Muscle of leg (tissue), 11 donors: ENCODE measurements around the gene RAB11FIP3. TPM values are rescaled to one million over a fixed set of nuclear protein-coding genes. Genes with fewer than 3 reads are reported as not detected.

ENCODE experiments used
- DNase-seq: peaks from one replicate; pipeline ENCODE4 v3.0.0; 2013
- H3K27ac ChIP-seq: one replicate; pipeline ENCODE4 v1.5.1; 2013; ENCODE audit warnings: mild to moderate bottlenecking, low read length, control low read depth
- H3K27me3 ChIP-seq: one replicate; pipeline ENCODE4 v1.6.1; 2013; ENCODE audit warnings: low read length; ENCODE audit not compliant: control insufficient read depth, insufficient read depth
- H3K36me3 ChIP-seq: one replicate; pipeline ENCODE4 v1.6.1; 2013; ENCODE audit warnings: low read length; ENCODE audit not compliant: control insufficient read depth, insufficient read depth
- H3K4me1 ChIP-seq: one replicate; pipeline ENCODE4 v1.6.1; 2013; ENCODE audit warnings: low read length; ENCODE audit not compliant: control insufficient read depth, insufficient read depth
- H3K4me3 ChIP-seq: one replicate; pipeline ENCODE4 v1.5.1; 2013; ENCODE audit warnings: low read length, control low read depth
- H3K9me3 ChIP-seq: replicated peaks from 2 replicates; pipeline ENCODE4 v1.6.1; 2013; ENCODE audit warnings: low read depth, low read length; ENCODE audit not compliant: control insufficient read depth
- whole genome bisulfite sequencing: methylation state at CpG from one replicate; pipeline ENCODE4 v1.1.5; 2013; ENCODE audit warnings: missing lambda C conversion rate; ENCODE audit not compliant: insufficient coverage; 5-methylcytosine and 5-hydroxymethylcytosine counted together
- polyA plus RNA-seq, 8 donors: library from polyadenylated mRNA; unstranded; fragments of 120-200 nt; gene quantifications; one replicate each; pipeline versions ENCODE4 v1.2.1 to v1.2.3, GENCODE V29; 2013; ENCODE audit warnings: inconsistent platforms in 1 of 8, low replicate concordance in 1 of 8; ENCODE audit not compliant: insufficient read length in 8 of 8, insufficient read depth in 1 of 8
- total RNA-seq: library from RNA; stranded (reverse); fragments of 120-200 nt; gene quantifications from one replicate; pipeline ENCODE4 v1.2.4, GENCODE V29; 2013

RAB11FIP3 gene
- total and polyA plus RNA-seq, 9 donors: 13.9 to 35.8 (median 28.0) TPM

DNA sequence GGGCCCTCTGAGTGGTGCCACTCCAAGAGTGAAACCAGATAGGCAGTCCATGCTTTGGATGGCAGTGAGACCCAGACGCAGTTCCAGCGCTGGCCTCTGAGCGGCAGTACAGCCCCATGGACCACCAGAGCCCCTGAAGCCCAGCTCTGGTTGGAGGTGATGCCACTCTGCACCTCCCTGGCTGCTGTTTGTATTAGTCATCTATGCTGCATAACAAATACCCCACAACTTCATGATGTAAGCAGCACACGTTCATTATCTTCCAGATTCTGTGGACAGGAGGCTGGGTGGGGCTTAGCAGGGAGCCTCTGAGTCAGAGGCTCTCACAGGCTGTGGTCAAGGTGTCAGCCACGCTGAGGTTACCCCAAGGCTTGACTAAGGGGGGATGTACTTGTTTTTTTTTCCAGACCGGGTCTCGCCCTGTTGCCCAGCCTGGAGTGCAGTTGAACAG is 33.5 kb upstream of the RAB11FIP3 start:
- Histone ChIP-seq H3K27ac (no peak overlapping the region), H3K27me3 (no peaks in the 10 kb centered on the region), H3K4me3 (no peak overlapping the region), H3K36me3 (no peaks in the 10 kb centered on the region), H3K4me1 (peaks cover 4% of the 10 kb centered on the region), H3K9me3 (peaks cover 3% of the 10 kb centered on the region)
- no peak for DNase-seq
- 56% methylated on average over 4 of the region's 7 CpGs for WGBS

DNA sequence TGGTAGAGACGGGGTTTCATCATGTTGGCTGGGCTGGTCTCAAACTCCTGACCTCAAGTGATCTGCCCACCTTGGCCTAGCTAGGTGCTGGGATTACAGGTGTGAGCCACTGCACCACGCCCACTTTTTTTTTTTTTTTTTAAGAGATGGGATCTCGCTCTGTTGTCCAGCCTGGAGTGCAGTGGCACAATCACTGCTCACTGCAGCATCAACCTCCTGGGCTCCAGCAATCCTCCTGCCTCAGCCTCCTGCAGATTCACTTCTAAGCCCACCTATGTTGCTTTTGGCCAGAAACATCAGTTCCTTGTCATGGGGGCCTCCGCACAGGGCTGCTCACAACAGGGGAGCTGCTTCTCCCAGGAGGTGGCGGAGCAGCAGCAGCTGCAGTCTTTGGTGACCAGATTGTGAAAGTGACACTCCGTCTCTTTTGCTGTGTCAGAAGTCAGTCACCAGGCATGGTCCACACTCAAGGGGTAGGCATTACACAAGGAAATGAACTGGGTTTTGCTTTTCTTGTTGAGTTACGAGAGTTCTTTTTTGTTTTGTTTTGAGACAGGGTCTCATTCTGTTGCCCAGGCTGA is 32.9 kb upstream of the RAB11FIP3 start:
- no peaks in the 10 kb centered on the region for H3K36me3 ChIP-seq
- H3K27me3 ChIP-seq: no peaks in the 10 kb centered on the region
- H3K4me3 ChIP-seq: no peak overlapping the region
- DNase-seq: no peak
- peaks cover 4% of the 10 kb centered on the region for H3K4me1 ChIP-seq
- no peak overlapping the region for H3K27ac ChIP-seq
- WGBS: 81% methylated on average over 4 of the region's 7 CpGs
- peaks cover 3% of the 10 kb centered on the region for H3K9me3 ChIP-seq

DNA sequence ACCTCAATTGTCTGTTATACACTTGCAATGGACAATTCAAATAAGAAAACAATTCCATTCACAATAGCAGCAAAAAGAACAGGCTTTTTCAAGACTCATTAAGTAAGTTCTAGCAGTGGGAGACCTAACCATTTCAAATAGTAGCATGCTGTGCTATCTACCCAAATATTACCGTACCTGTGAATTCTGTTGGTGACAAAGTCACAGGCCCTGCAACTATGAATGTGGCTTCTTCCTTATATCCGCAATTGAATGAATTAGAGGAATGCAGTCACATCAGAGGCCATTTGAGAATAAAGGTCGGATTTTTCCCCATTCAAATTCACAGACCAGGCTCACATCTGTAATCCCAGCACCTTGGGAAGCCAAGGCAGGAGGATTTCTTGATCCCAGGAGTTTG is 29.2 kb upstream of the RAB11FIP3 start:
- H3K36me3 ChIP-seq: peaks cover 15% of the 10 kb centered on the region
- peaks cover 3% of the 10 kb centered on the region for H3K9me3 ChIP-seq
- H3K27ac ChIP-seq: no peak overlapping the region
- H3K27me3 ChIP-seq: no peaks in the 10 kb centered on the region
- DNase-seq: no peak
- WGBS: no CpG with 5 or more reads among the region's 3 CpGs
- no peak overlapping the region for H3K4me3 ChIP-seq
- H3K4me1 ChIP-seq: peaks cover 21% of the 10 kb centered on the region

DNA sequence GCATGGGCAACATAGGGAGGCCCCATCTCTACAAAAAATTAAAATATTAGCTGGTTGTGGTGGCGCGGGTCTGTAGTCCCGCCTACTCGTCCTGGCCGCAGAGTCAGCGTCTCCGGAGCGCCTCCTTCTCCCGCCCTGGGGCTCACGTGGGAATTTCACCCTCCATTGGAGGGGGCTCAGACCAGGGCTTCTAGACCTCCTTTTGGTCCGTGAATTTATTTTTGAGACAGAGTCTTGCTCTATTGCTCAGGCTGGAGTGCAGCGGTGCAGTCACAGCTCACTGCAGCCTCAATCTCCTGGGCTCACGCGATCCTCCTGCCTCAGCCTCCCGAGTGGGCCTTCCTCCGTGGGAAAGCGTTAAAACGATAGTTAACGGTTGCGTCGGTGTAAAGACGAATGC is 28.8 kb upstream of the RAB11FIP3 start:
- H3K36me3 ChIP-seq: peaks cover 15% of the 10 kb centered on the region
- 3% methylated on average over 17 of the region's 22 CpGs for WGBS
- H3K4me3 ChIP-seq: peak overlapping the region; percentile 51
- H3K27ac ChIP-seq: peak overlapping the region; percentile 67
- H3K27me3 ChIP-seq: no peaks in the 10 kb centered on the region
- peak; percentile 77 for DNase-seq
- H3K9me3 ChIP-seq: peaks cover 3% of the 10 kb centered on the region
- H3K4me1 ChIP-seq: peaks cover 21% of the 10 kb centered on the region

DNA sequence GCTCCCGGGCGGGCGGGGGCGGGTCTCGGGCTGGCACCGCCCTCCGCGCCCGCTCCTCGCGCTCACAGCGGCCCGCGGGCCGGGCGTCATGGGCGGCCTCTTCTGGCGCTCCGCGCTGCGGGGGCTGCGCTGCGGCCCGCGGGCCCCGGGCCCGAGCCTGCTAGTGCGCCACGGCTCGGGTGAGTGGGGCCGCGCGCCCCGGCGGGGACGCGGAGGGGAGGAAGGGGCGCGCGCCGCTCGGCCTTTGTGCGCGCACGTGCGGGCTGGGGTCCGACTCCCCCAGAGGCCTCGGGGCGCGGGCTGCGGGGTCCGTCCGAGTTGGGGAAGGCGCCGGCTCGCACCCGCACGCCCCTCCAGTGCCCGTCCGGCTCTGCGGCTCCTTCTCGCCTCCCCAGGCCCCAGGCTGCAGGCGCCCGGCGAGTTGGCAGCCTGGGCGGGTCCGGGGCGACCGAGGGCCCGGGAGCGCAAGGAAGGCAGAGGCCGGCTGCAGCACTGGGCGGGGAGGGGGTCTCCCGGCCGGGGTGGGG is 28.3 kb upstream of the RAB11FIP3 start, which contains the start of gene NME4:
TSS of gene NME4 (plus strand) at position 65 of the 527 bp plus-strand sequence. CDS start at position 89, 24 bp downstream.
- under 1% methylated on average over 65 of the region's 75 CpGs for WGBS
- no peaks in the 10 kb centered on the region for H3K27me3 ChIP-seq
- DNase-seq: peak; percentile 62
- H3K36me3 ChIP-seq: peaks cover 15% of the 10 kb centered on the region
- H3K9me3 ChIP-seq: no peaks in the 10 kb centered on the region
- H3K4me3 ChIP-seq: peak within 1 kb of the TSS; percentile 51
- peaks cover 23% of the 10 kb centered on the region for H3K4me1 ChIP-seq
- H3K27ac ChIP-seq: peak within 1 kb of the TSS; percentile 77

DNA sequence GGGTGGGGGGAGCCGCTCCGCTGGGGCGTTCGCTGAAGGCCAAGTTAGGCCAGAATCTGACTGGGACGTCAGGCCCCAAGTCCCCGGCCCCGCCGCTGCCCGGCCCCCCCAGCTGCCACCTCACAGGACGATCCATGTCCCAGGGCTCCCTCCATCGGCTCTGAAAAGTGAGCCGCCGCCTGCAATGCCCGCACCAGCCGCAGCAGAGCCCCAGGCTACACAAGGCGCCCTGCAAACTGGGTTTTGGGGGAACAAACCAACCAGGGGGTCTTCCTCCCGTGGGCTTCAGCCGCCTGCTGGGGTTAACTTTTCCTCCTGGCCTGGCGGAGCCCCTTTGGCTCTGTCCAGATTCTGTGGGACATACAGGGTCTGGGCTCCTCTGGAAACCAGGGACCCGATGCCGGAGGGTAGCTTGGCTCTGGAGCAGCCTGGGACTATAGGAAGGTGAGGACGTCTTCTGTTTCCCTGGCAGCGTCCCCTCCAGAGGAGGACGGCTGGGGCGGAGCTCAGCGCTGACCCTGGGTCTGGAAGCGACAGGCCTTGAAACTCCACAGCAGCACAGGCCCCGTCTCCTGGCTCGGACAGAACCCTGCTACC is 27.6 kb upstream of the RAB11FIP3 start:
- Histone ChIP-seq H3K27me3 (no peaks in the 10 kb centered on the region), H3K27ac (peak overlapping the region; percentile 77), H3K9me3 (no peaks in the 10 kb centered on the region), H3K4me1 (peaks cover 26% of the 10 kb centered on the region), H3K4me3 (peak overlapping the region; percentile 23), H3K36me3 (peaks cover 15% of the 10 kb centered on the region)
- DNase-seq: peak; percentile 81
- 11% methylated on average over 22 of the region's 29 CpGs for WGBS

DNA sequence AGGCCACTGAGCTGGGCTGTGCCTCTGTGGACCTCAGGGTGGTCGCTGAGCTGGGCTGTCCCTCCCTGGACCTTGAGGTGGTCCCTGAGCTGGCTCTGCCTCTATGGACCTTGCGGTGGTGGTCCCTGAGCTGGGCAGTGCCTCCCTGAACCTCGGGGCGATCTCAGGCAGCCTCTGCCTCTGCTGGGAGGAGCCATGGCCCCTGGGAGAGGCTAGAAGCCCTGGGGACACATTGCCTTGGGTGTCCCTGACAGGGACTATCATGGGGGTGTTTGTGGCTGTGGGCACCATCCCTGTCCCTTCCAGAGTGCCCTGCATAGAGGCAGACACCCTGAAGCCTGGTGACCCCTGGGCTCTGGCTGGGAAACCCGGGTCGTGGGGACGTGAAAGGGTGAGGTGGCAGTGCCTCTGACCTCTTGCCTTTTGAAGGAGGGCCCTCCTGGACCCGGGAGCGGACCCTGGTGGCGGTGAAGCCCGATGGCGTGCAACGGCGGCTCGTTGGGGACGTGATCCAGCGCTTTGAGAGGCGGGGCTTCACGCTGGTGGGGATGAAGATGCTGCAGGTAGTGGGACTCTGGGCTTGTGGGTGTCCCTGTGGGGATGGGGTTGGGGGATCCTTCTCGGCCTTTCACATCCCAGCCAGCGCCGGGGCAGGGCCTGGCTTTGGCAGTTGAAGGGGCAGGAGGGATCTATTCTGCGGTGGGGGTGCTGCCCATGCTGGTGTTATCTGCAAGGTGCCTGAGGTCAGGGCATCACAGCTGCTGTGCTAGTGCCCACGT is 26.7 kb upstream of the RAB11FIP3 start:
- 76% methylated on average over 10 of the region's 24 CpGs for WGBS
- DNase-seq: no peak
- Histone ChIP-seq H3K9me3 (no peaks in the 10 kb centered on the region), H3K27me3 (no peaks in the 10 kb centered on the region), H3K36me3 (peaks cover 15% of the 10 kb centered on the region), H3K4me3 (no peak overlapping the region), H3K27ac (no peak overlapping the region), H3K4me1 (peaks cover 26% of the 10 kb centered on the region)

DNA sequence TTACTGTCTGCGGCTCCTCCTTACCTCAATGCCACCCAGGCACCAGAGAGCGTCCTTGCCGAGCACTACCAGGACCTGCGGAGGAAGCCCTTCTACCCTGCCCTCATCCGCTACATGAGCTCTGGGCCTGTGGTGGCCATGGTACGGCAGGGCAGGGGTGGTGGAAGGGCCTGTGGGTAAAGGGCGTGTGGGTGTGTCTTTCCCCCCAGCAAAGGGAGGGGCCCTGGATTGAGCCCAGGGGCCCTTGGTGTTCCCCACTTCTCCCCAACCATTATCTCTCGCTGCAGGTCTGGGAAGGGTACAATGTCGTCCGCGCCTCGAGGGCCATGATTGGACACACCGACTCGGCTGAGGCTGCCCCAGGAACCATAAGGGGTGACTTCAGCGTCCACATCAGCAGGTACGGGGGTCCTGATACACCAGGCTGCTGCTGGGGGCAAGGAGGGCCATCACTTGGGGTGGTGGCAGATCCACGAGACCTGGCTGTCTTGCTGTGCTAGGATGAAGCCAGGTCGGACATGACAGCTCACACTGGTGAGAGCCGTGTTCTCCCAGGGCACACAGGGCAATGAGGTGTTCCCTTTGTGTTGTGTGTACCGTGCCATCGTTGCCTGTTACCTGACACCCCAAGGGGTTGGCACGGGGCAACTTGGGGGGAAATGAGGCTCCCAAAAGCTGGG is 26.0 kb upstream of the RAB11FIP3 start:
- Histone ChIP-seq H3K4me1 (peaks cover 26% of the 10 kb centered on the region), H3K27me3 (no peaks in the 10 kb centered on the region), H3K27ac (no peak overlapping the region), H3K36me3 (peaks cover 15% of the 10 kb centered on the region), H3K9me3 (no peaks in the 10 kb centered on the region), H3K4me3 (no peak overlapping the region)
- whole genome bisulfite sequencing: 83% methylated on average over 14 of the region's 22 CpGs
- no peak for DNase-seq

DNA sequence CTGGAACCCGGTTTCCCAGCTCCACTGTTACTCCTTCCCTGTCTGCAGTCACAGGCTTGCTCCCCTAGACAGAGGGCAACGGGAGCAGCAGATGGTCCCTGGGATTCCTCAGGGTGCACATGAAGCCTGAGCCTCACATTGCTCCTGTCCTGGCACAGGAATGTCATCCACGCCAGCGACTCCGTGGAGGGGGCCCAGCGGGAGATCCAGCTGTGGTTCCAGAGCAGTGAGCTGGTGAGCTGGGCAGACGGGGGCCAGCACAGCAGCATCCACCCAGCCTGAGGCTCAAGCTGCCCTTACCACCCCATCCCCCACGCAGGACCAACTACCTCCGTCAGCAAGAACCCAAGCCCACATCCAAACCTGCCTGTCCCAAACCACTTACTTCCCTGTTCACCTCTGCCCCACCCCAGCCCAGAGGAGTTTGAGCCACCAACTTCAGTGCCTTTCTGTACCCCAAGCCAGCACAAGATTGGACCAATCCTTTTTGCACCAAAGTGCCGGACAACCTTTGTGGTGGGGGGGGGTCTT is 25.3 kb upstream of the RAB11FIP3 start:
- Histone ChIP-seq H3K27me3 (no peaks in the 10 kb centered on the region), H3K4me3 (no peak overlapping the region), H3K4me1 (peaks cover 26% of the 10 kb centered on the region), H3K36me3 (peaks cover 15% of the 10 kb centered on the region), H3K27ac (peak overlapping the region; percentile 29), H3K9me3 (no peaks in the 10 kb centered on the region)
- WGBS: 64% methylated on average over 9 of the region's 10 CpGs
- no peak for DNase-seq
